ENCODE measurements around the gene BCL7C. TPM values are rescaled to one million over a fixed set of nuclear protein-coding genes. Genes with fewer than 3 reads are reported as not detected.

Gene BCL7C
- 57.3 and 60.8 TPM in 2 replicates for total RNA-seq (2014; rRNA removed; shearing (Covaris generic))

GRCh38 chr16:30893744-30894539 is at the start of gene BCL7C:
Gene BCL7C, minus strand, starts transcription at chr16:30894077. Its CDS starts 133 bp downstream, at chr16:30893944.
- peak; percentile 67 for DNase-seq (ENCODE audit: low spot score)

GRCh38 chr16:30942426-30942806 is 48.5 kb upstream of the BCL7C start:
- no peak for DNase-seq (ENCODE audit: low spot score)

GRCh38 chr16:30941600-30942425 is 47.9 kb upstream of the BCL7C start:
- DNase-seq (ENCODE audit: low spot score) = peak; percentile 81

- peak; percentile 38 for DNase-seq (ENCODE audit: low spot score)
Observed at GRCh38 chr16:30939571-30939970, 45.7 kb upstream of the BCL7C start.

- DNase-seq (ENCODE audit: low spot score) = no peak
Observed at GRCh38 chr16:30937692-30938091, 43.8 kb upstream of the BCL7C start.

- peak; percentile 46 for DNase-seq (ENCODE audit: low spot score)
Observed at GRCh38 chr16:30934827-30935557, 41.1 kb upstream of the BCL7C start.

- DNase-seq (ENCODE audit: low spot score) = no peak
Observed at GRCh38 chr16:30931068-30931650, 37.3 kb upstream of the BCL7C start.

GRCh38 chr16:30930160-30930571 is 36.3 kb upstream of the BCL7C start:
- DNase-seq (ENCODE audit: low spot score) = no peak

GRCh38 chr16:30929167-30929566 is 35.3 kb upstream of the BCL7C start:
- no peak for DNase-seq (ENCODE audit: low spot score)

GRCh38 chr16:30928390-30928789 is 34.5 kb upstream of the BCL7C start:
- DNase-seq (ENCODE audit: low spot score) = no peak

GRCh38 chr16:30927789-30928378 is 34.0 kb upstream of the BCL7C start:
- peak; percentile 56 for DNase-seq (ENCODE audit: low spot score)

- no peak for DNase-seq (ENCODE audit: low spot score)
Observed at GRCh38 chr16:30926937-30927788, 33.3 kb upstream of the BCL7C start.

- no peak for DNase-seq (ENCODE audit: low spot score)
Observed at GRCh38 chr16:30925995-30926811, 32.3 kb upstream of the BCL7C start.

GRCh38 chr16:30925632-30925987 is 31.7 kb upstream of the BCL7C start:
- DNase-seq (ENCODE audit: low spot score) = no peak

GRCh38 chr16:30924913-30925631 is 31.2 kb upstream of the BCL7C start:
- no peak for DNase-seq (ENCODE audit: low spot score)

GRCh38 chr16:30924076-30924912 is 30.4 kb upstream of the BCL7C start:
- DNase-seq (ENCODE audit: low spot score) = no peak

- no peak for DNase-seq (ENCODE audit: low spot score)
Observed at GRCh38 chr16:30923554-30924075, 29.7 kb upstream of the BCL7C start, which contains the start of gene FBXL19. Gene FBXL19, plus strand, starts transcription at chr16:30923572. Its CDS starts 2,183 bp downstream, at chr16:30925755.
